Heart left ventricle (tissue), 13 donors: Measurements from ENCODE around the gene SLC51A.

Source experiments
- POLR2A ChIP-seq, 2 donors: fragments of 450-650 bp; IDR thresholded peaks; one replicate each; pipeline ENCODE4 v1.6.1; 2017; ENCODE audit warnings: antibody characterized with exemption in 2 of 2, mild to moderate bottlenecking in 2 of 2, moderate library complexity in 2 of 2
- TF ChIP-seq, protein P1 (sequence below), 12 donors: fragments of 200-600 bp; sonication (generic) in 4 of 12; IDR thresholded peaks; one replicate each; pipeline versions ENCODE4 v1.5.0 to v1.8.0; 2018 to 2022; ENCODE audit warnings: antibody characterized with exemption in 12 of 12, mild to moderate bottlenecking in 5 of 12
- donor health status: ischemic (EF 13 %, LVEDD 7.1; RV severe dilation, severe dysfunction).
- donor health status: DM: no; HTN: yes; CAD: no.
- donor health status: DM: no; HTN: no; CAD: no.
- donor health status: ischemic (EF 25% LVEDD 6.9; RV normal size, moderate dysfunction).
- donor health status: ischemic (EF 25% LVEDD 5.7; RV mildly dilated, moderate dysfunction).
- donor health status: ischemic (EF 35%, LVEDD 5.7; RV mildly dilated, moderate dysfunction).
- donor health status: nonischemic (EF 11% LVEDD 7.7; RV severe dilation, severe dysfunction).
- donor health status: DM: yes; HTN: yes; CAD: no.
- donor health status: PGD.
- donor health status: ischemic (EF 29% LVEDD 5.4; RV normal size, mild dysfunction).
- donor health status: nonischemic (EF 23%, LVEDD 6.1; RV moderate dilation, normal function).

DNA sequence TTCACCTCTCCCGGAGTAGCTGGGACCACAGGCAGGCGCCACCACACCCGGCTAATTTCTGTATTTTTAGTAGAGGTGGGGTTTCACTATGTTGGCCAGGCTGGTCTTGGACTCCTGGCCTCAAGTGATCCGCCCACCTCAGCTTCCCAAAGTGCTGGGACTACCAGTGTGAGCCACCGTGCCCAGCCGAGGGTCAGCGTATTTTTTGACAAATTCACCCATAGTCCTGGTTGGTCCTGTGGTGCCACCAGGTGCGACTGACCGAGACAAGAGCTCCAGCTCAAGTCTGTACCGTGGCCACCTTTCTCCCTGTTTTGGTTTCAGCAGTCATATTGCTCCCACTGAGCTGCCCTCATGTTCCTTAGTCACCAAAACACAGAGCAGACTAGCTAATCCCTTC is 8.8 kb downstream of the SLC51A start:
- TF ChIP-seq, protein P1, sequence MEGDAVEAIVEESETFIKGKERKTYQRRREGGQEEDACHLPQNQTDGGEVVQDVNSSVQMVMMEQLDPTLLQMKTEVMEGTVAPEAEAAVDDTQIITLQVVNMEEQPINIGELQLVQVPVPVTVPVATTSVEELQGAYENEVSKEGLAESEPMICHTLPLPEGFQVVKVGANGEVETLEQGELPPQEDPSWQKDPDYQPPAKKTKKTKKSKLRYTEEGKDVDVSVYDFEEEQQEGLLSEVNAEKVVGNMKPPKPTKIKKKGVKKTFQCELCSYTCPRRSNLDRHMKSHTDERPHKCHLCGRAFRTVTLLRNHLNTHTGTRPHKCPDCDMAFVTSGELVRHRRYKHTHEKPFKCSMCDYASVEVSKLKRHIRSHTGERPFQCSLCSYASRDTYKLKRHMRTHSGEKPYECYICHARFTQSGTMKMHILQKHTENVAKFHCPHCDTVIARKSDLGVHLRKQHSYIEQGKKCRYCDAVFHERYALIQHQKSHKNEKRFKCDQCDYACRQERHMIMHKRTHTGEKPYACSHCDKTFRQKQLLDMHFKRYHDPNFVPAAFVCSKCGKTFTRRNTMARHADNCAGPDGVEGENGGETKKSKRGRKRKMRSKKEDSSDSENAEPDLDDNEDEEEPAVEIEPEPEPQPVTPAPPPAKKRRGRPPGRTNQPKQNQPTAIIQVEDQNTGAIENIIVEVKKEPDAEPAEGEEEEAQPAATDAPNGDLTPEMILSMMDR (IDR thresholded peaks at IDR 0.05): no peak
- TF ChIP-seq POLR2A (IDR thresholded peaks at IDR 0.05): no peak
